SK-N-SH (cell line): ENCODE results near the gene RBMS3. TPM values are rescaled to one million over a fixed set of nuclear protein-coding genes. Genes with fewer than 3 reads are reported as not detected.

ENCODE experiments used
- CTCF ChIA-PET: fragments of 300-600, 350-600 bp; formaldehyde crosslinking; extraction: SDS; loops from one replicate; lab custom pipeline; 2021; lab: Yijun Ruan, JAX
- POLR2A ChIA-PET: fragments of 350-600 bp; sonication (Branson Sonifier 250); formaldehyde crosslinking; extraction: SDS; loops from one replicate; lab custom pipeline; 2020; ENCODE audit warnings: antibody characterized with exemption, inconsistent platforms; lab: Yijun Ruan, JAX
- DNase-seq: peaks from one replicate; pipeline ENCODE4 v3.0.0; 2012
- H2AFZ ChIP-seq: fragments of 200-600 bp; sonication (generic); 2 replicates; pipeline ENCODE4 v1.8.1; 2016; ENCODE audit warnings: antibody characterized with exemption, mild to moderate bottlenecking, low read depth
- H3F3A ChIP-seq: fragments of 200-600 bp; sonication (generic); replicated peaks from 2 replicates; pipeline ENCODE3; 2016; ENCODE audit warnings: antibody characterized with exemption, mild to moderate bottlenecking; ENCODE audit not compliant: insufficient read depth
- H3K27ac ChIP-seq, 2 experiments: fragments of 200-500 bp in 1 of 2; fragments of 200-600 bp in 1 of 2; sonication (Bioruptor generic) in 1 of 2; sonication (generic), shearing (Covaris generic) in 1 of 2; 2 replicates each; pipeline versions ENCODE4 v1.5.1 to v1.6.1; 2014 to 2016; ENCODE audit warnings: low read depth in 2 of 2, inconsistent platforms in 1 of 2, low read length in 1 of 2, mild to moderate bottlenecking in 1 of 2, mixed read lengths in 1 of 2
- H3K27me3 ChIP-seq: fragments of 200-600 bp; sonication (generic), shearing (Covaris generic); 2 replicates; pipeline ENCODE4 v1.6.1; 2016; ENCODE audit warnings: mixed run types; ENCODE audit not compliant: insufficient read depth
- H3K36me3 ChIP-seq, 2 experiments: fragments of 200-500 bp in 1 of 2; fragments of 200-600 bp in 1 of 2; sonication (Bioruptor generic) in 1 of 2; sonication (generic) in 1 of 2; replicated peaks in 1 of 2; 2 replicates each; pipeline versions ENCODE3 to v1.5.1; 2014 to 2016; ENCODE audit warnings: low read length in 1 of 2, mild to moderate bottlenecking in 1 of 2; ENCODE audit not compliant: insufficient read depth in 2 of 2, control insufficient read depth in 1 of 2
- H3K4me1 ChIP-seq, 2 experiments: fragments of 200-500 bp in 1 of 2; fragments of 200-600 bp in 1 of 2; sonication (Bioruptor generic) in 1 of 2; sonication (generic), shearing (Covaris generic) in 1 of 2; 2 replicates each; pipeline versions ENCODE4 v1.5.1 to v1.6.1; 2014 to 2016; ENCODE audit warnings: low read depth in 1 of 2, low read length in 1 of 2, mixed run types in 1 of 2; ENCODE audit not compliant: insufficient read depth in 2 of 2, control insufficient read depth in 1 of 2
- H3K4me2 ChIP-seq: fragments of 200-600 bp; sonication (generic), shearing (Covaris generic); 2 replicates; pipeline ENCODE4 v1.6.1; 2017; ENCODE audit warnings: mixed run types
- H3K4me3 ChIP-seq, 2 experiments: fragments of 200-500 bp in 1 of 2; fragments of 200-600 bp in 1 of 2; sonication (Bioruptor generic) in 1 of 2; sonication (generic), shearing (Covaris generic) in 1 of 2; 2 replicates each; pipeline versions ENCODE4 v1.5.1 to v1.8.1; 2014 to 2016; ENCODE audit warnings: low read depth in 2 of 2, inconsistent platforms in 1 of 2, low read length in 1 of 2, mild to moderate bottlenecking in 1 of 2, mixed read lengths in 1 of 2, moderate library complexity in 1 of 2
- H3K79me2 ChIP-seq: fragments of 200-600 bp; sonication (generic); 2 replicates; pipeline ENCODE4 v1.8.1; 2017; ENCODE audit warnings: mild to moderate bottlenecking; ENCODE audit not compliant: insufficient read depth
- H3K9ac ChIP-seq: fragments of 200-600 bp; sonication (generic); 2 replicates; pipeline ENCODE4 v1.6.1; 2017; ENCODE audit warnings: mixed run types
- H3K9me2 ChIP-seq: fragments of 200-600 bp; sonication (generic); 2 replicates; pipeline ENCODE4 v1.6.1; 2017; ENCODE audit warnings: mixed run types
- H3K9me3 ChIP-seq: fragments of 200-600 bp; sonication (generic); 2 replicates; pipeline ENCODE4 v1.6.1; 2017; ENCODE audit warnings: mixed run types, mild to moderate bottlenecking, moderate library complexity
- H4K20me1 ChIP-seq: fragments of 200-600 bp; sonication (generic); 2 replicates; pipeline ENCODE4 v1.6.1; 2017; ENCODE audit warnings: mild to moderate bottlenecking, mixed run types; ENCODE audit not compliant: insufficient read depth
- CHD2 ChIP-seq: fragments of 150-350 bp; IDR thresholded peaks from 2 replicates; pipeline ENCODE4 v1.6.1; 2018; ENCODE audit warnings: low read length; ENCODE audit not compliant: partially characterized antibody
- EP300 ChIP-seq, 2 experiments: IDR thresholded peaks; 2 replicates each; pipeline versions ENCODE4 v1.4.0 to v1.6.1; 2012; ENCODE audit warnings: borderline replicate concordance in 1 of 2, low read depth in 1 of 2, low read length in 1 of 2
- EZH2phosphoT487 ChIP-seq: fragments of 200-600 bp; sonication (generic); IDR thresholded peaks from 2 replicates; pipeline ENCODE4 v1.6.1; 2017; ENCODE audit warnings: low read depth, mixed run types, mild to moderate bottlenecking, antibody characterized with exemption, moderate library complexity, borderline replicate concordance
- FOSL2 ChIP-seq: IDR thresholded peaks from 2 replicates; pipeline ENCODE4 v1.4.0; 2012; ENCODE audit warnings: low read depth, mild to moderate bottlenecking, moderate library complexity, borderline replicate concordance
- FOXJ3 ChIP-seq: sonication (generic); formaldehyde crosslinking; IDR thresholded peaks from 2 replicates; pipeline ENCODE4 v1.5.1; 2020; ENCODE audit warnings: mild to moderate bottlenecking, missing genetic modification reagents
- GABPA ChIP-seq: IDR thresholded peaks from 2 replicates; pipeline ENCODE4 v1.4.0; 2012; ENCODE audit warnings: low read depth, mild to moderate bottlenecking
- GATA2 ChIP-seq: sonication (generic); formaldehyde crosslinking; IDR thresholded peaks from 2 replicates; pipeline ENCODE4 v1.5.0; 2020; ENCODE audit warnings: mild to moderate bottlenecking, missing genetic modification reagents
- MXI1 ChIP-seq: IDR thresholded peaks from 2 replicates; pipeline ENCODE4 v1.6.1; 2012; ENCODE audit warnings: mild to moderate bottlenecking, low read depth, low read length, improper control_type of control experiment
- POLR2AphosphoS5 ChIP-seq: IDR thresholded peaks from 2 replicates; pipeline ENCODE4 v1.6.1; 2012; ENCODE audit warnings: low read depth, low read length
- RAD21 ChIP-seq: IDR thresholded peaks from 2 replicates; pipeline ENCODE4 v1.6.1; 2012; ENCODE audit warnings: mild to moderate bottlenecking, low read length
- REST ChIP-seq: IDR thresholded peaks from 2 replicates; pipeline ENCODE4 v1.6.1; 2012; ENCODE audit warnings: mild to moderate bottlenecking, low read depth, low read length, moderate library complexity
- RXRA ChIP-seq: IDR thresholded peaks from 2 replicates; pipeline ENCODE4 v1.4.0; 2012; ENCODE audit warnings: low read depth, mild to moderate bottlenecking, borderline replicate concordance
- SMC3 ChIP-seq: IDR thresholded peaks from 2 replicates; pipeline ENCODE4 v1.6.1; 2012; ENCODE audit warnings: low read depth, low read length, improper control_type of control experiment
- TAF1 ChIP-seq: IDR thresholded peaks from 2 replicates; pipeline ENCODE4 v1.6.1; 2012; ENCODE audit warnings: low read depth, mild to moderate bottlenecking, low read length, moderate library complexity, borderline replicate concordance
- ZBTB33 ChIP-seq: IDR thresholded peaks from 2 replicates; pipeline ENCODE4 v1.4.0; 2012; ENCODE audit warnings: low read depth, borderline replicate concordance
- WGBS: methylation state at CpG from one replicate; pipeline ENCODE4 v1.1.6; 2017; ENCODE audit warnings: low lambda C conversion rate; 5-methylcytosine and 5-hydroxymethylcytosine counted together
- polyA plus RNA-seq, 3 experiments: library from polyadenylated mRNA; depleted of rRNA; stranded (reverse); fragments of >200 nt; gene quantifications; 2 replicates each; pipeline ENCODE4 v1.2.3, GENCODE V29; 2012
- TF ChIP-seq, protein P1 (sequence below): fragments of 150-350 bp; IDR thresholded peaks from 2 replicates; pipeline ENCODE4 v1.6.1; 2017; ENCODE audit warnings: antibody characterized with exemption, low read length, low read depth, borderline replicate concordance
- TF ChIP-seq, protein P2 (sequence below): IDR thresholded peaks from 2 replicates; pipeline ENCODE4 v1.4.0; 2012; ENCODE audit warnings: low read depth, borderline replicate concordance

RBMS3 gene
- polyA plus RNA-seq, 1 of the 3 experiments (the other 2 are of a cell fraction), result 8.2 TPM

DNA sequence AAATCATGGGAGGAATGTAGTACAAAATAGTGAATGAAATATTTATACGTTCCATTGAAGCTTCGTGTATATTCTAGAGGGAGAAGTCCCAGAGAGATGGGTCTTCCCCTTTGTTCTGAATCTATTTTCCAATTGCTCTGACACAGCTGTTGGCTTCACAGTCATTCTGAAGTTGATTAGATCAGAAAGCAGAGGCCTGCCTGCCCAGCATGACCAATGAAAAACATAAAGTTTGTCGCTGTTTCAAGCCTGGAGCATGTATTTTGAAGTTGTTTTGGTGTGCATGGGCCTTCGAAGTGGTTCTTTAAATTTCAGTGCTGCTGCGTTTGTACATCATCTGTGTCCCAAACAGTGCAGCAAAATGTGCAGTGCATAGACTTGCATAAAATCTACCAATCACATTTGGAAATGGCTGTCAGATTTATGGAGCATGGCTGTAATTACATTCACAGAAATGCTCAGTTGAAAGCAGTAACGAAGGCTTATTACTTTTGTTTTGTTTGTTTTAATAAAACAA is 31.0 kb upstream of the RBMS3 start:
- H3F3A ChIP-seq, result no peaks in the 10 kb centered on the region
- no peaks in the 10 kb centered on the region for H4K20me1 ChIP-seq
- no peaks in the 10 kb centered on the region for H3K9me3 ChIP-seq
- DNase-seq, result peak; percentile 21
- H3K27ac ChIP-seq, result peak overlapping the region in 1 of 2 experiments; percentile 65; a peak in 2 of 4 replicates
- H2AFZ ChIP-seq, result no peak overlapping the region
- CTCF ChIA-PET, result interaction anchor here (0.9 kb wide), 1 partner anchor 8 kb away, joined by 3 read pairs; no protein-coding TSS in a partner anchor
- no peaks in the 10 kb centered on the region for H3K79me2 ChIP-seq
- no peak overlapping the region for H3K4me2 ChIP-seq
- no peaks in the 10 kb centered on the region for H3K27me3 ChIP-seq
- POLR2A ChIA-PET, result no interaction called here
- no peak overlapping the region for H3K9ac ChIP-seq
- peak; percentile 11; the same call in 1 of the 2 replicates for TF ChIP-seq MXI1
- TF ChIP-seq EZH2phosphoT487, result no peak
- H3K9me2 ChIP-seq, result no peaks in the 10 kb centered on the region
- H3K4me1 ChIP-seq, result peaks cover 0 to 4% of the 10 kb centered on the region in 2 experiments; a peak in 2 of 4 replicates
- no peak overlapping the region for H3K4me3 ChIP-seq
- WGBS, result 73% methylated on average over 6 of the region's 6 CpGs
- H3K36me3 ChIP-seq, result no peaks in the 10 kb centered on the region

GRCh38 chr3:29255854-29256696 is 24.8 kb upstream of the RBMS3 start:
- no peak for DNase-seq
- Histone ChIP-seq H3K79me2 (no peaks in the 10 kb centered on the region), H2AFZ (no peak overlapping the region), H3F3A (peaks cover 4% of the 10 kb centered on the region), H3K4me1 (no peaks in the 10 kb centered on the region; a peak in 1 of 4 replicates), H3K4me2 (no peak overlapping the region), H3K9ac (no peak overlapping the region), H3K27me3 (no peaks in the 10 kb centered on the region), H3K9me3 (no peaks in the 10 kb centered on the region), H3K36me3 (no peaks in the 10 kb centered on the region), H3K27ac (no peak overlapping the region), H3K4me3 (no peak overlapping the region), H3K9me2 (no peaks in the 10 kb centered on the region), H4K20me1 (no peaks in the 10 kb centered on the region)
- POLR2A ChIA-PET, result no interaction called here
- CTCF ChIA-PET, result interaction anchor here (0.6 kb wide), 1 partner anchor 52 kb away, joined by 3 read pairs; no protein-coding TSS in a partner anchor
- WGBS, result 84% methylated on average over 5 of the region's 5 CpGs
- TF ChIP-seq ZBTB33 (no peak), SMC3 (no peak), RAD21 (no peak), GATA2 (no peak), FOSL2 (peak; percentile 17; the same call in 1 of the 2 replicates), EZH2phosphoT487 (no peak), POLR2AphosphoS5 (no peak), FOXJ3 (CRISPR knock-in tag) (no peak), RXRA (peak; percentile 42; the same call in 1 of the 2 replicates), TAF1 (no peak), EP300 (IDR thresholded peaks at IDR 0.05; ENCODE audit: borderline replicate concordance in 1 of 2, low read depth in 1 of 2, low read length in 1 of 2) (no peak), CHD2 (no peak), REST (no peak), MXI1 (no peak), GABPA (no peak)
- TF ChIP-seq, protein P1, sequence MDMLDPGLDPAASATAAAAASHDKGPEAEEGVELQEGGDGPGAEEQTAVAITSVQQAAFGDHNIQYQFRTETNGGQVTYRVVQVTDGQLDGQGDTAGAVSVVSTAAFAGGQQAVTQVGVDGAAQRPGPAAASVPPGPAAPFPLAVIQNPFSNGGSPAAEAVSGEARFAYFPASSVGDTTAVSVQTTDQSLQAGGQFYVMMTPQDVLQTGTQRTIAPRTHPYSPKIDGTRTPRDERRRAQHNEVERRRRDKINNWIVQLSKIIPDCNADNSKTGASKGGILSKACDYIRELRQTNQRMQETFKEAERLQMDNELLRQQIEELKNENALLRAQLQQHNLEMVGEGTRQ, result no peak
- TF ChIP-seq, protein P2, sequence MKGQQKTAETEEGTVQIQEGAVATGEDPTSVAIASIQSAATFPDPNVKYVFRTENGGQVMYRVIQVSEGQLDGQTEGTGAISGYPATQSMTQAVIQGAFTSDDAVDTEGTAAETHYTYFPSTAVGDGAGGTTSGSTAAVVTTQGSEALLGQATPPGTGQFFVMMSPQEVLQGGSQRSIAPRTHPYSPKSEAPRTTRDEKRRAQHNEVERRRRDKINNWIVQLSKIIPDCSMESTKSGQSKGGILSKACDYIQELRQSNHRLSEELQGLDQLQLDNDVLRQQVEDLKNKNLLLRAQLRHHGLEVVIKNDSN, result peak; percentile 51; the same call in 1 of the 2 replicates
